Thyroid gland (tissue), 4 donors: ENCODE results near the gene CLSTN1.
"Not testable (repeated sequence)": the region's sequence is repeated elsewhere in the genome, so short reads cannot be mapped to it uniquely, and the experiment has no call there.

ENCODE experiments used
- CTCF ChIP-seq, 6 experiments: fragments of 200-600 bp in 3 of 6; fragments of 450-650 bp in 3 of 6; sonication (generic) in 3 of 6; IDR thresholded peaks; one replicate each; pipeline ENCODE4 v1.5.1; 2016 to 2019; ENCODE audit warnings: antibody characterized with exemption in 6 of 6, mild to moderate bottlenecking in 2 of 6, inconsistent platforms in 1 of 6, moderate library complexity in 1 of 6
- POLR2A ChIP-seq, 2 donors: fragments of 450-650 bp; IDR thresholded peaks; one replicate each; pipeline ENCODE4 v1.6.1; 2017; ENCODE audit warnings: antibody characterized with exemption in 2 of 2, mild to moderate bottlenecking in 2 of 2, moderate library complexity in 1 of 2

- not testable (repeated sequence) for TF ChIP-seq POLR2A, CTCF (IDR thresholded peaks at IDR 0.05)
Observed at GRCh38 chr1:9805972-9806371, 17.8 kb downstream of the CLSTN1 start.
